Germinal center (tissue), 1 donor: ENCODE data around the gene RAB33B.
"Not testable (repeated sequence)": the region's sequence is repeated elsewhere in the genome, so short reads cannot be mapped to it uniquely, and the experiment has no call there.

ENCODE experiments used
- DNase-seq: peaks from one replicate; pipeline ENCODE4 v3.0.0; 2012; ENCODE audit warnings: mixed read lengths, low spot score

RAB33B gene

DNA sequence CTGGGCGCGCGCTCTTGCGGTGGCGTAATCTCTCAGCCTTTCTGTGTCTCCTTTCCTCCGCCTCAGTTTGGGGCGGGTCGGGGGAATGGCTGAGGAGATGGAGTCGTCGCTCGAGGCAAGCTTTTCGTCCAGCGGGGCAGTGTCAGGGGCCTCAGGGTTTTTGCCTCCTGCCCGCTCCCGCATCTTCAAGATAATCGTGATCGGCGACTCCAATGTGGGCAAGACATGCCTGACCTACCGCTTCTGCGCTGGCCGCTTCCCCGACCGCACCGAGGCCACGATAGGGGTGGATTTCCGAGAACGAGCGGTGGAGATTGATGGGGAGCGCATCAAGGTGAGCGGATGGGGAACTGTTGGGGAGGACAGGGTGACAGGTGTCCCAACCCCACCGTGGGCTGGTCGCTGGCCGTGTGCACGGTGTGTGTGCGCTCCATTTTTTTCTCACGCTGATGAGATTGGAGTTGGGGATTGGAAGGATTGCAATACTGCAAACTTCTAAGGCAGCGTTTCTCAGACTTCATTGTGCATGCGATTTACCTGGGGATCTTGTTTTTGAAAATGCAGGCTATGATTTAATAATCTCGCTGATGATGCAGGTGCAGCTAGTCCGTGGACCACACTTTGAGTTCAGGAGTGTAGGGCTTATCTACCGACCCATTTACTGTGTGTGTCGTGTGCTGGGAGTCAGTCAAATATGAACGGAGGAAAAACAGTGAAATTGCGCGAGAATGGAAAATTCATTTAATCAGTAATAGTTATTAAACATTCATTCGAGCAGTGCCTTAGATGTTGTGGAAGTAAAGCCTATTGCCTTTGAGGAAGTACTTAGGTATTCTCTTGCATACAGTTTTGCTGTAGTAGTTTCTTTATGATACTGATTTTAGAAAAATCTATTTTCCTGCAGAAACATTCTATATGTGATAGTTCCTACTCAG, at the start of gene RAB33B:
Gene RAB33B (plus strand): TSS at position 11 of the 935 bp plus-strand sequence. CDS start 75 bp downstream, at position 86.
- peak; percentile 41 for DNase-seq

DNA sequence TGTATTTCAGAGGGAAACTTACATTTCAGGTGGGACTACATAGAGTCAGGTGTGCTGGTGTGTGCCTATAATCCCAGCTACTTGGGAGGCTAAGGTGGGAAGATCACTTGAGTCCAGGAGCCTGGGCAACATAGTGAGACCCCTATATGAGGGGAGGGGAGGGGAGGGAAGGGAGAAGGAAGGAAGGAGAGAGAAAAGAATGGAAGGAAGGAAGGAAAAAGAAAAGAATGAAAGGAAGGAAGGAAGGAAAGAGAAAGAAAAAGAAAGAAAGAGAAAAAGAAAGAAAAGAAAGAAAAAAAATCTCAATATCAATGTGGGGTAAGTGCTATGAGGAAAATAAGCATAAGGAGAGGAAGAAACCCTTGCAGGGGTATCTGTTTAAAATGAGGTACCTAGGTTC, 43.6 kb upstream of the RAB33B start:
- DNase-seq, result no peak

DNA sequence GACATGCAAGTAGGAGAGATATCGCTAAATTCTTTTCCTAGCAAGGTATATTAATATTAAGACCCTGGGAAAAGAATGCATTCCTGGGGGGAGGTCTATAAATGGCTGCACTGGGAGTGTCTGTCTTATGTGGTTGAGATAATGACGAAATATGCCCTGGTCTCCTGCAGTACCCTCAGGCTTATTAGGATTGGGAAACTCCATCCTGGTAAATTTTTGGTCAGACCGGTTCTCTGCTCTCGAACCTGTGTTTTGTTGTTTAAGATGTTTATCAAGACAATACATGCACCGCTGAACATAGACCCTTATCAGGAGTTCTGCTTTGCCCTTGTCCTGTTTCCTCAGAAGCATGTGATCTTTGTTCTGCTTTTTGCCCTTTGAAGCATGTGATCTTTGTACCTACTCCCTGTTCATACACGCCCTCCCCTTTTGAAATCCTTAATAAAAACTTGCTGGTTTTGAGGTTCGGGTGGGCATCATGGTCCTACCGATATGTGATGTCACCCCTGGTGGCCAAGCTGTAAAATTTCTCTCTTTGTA, 39.2 kb upstream of the RAB33B start:
- DNase-seq, result not testable (repeated sequence)

DNA sequence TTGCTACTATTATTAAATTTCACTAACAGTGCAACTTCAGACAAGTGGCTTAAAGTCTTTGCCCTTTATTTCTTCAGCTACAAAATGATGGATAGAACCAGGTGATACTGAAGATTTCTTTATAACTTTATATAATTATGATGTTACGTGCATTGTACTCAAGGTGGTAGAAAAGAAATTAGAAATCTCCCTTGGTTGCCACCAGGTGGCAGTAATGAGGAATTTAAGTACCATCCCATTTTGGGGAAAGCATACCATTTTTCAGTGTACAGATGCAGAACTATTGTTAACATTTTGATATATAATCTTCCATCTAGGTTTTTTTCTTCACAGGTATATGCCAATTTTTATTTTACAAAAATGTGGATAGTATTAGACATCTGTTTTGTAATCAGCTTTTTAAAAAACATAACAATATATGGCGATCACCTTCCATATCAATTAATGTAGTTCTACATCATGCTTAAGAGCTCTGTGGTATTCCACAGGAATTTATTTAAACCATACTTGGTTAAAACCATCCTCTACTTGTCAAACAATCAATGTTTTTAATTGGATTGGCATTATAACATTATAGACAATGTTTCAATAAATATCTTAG, 37.7 kb upstream of the RAB33B start:
- DNase-seq, result peak; percentile 40

- DNase-seq, result no peak
These were observed 34.5 kb upstream of the RAB33B start for GRCh38 chr4:139419388-139419914.

GRCh38 chr4:139420652-139421051, 33.3 kb upstream of the RAB33B start:
- no peak for DNase-seq

DNA sequence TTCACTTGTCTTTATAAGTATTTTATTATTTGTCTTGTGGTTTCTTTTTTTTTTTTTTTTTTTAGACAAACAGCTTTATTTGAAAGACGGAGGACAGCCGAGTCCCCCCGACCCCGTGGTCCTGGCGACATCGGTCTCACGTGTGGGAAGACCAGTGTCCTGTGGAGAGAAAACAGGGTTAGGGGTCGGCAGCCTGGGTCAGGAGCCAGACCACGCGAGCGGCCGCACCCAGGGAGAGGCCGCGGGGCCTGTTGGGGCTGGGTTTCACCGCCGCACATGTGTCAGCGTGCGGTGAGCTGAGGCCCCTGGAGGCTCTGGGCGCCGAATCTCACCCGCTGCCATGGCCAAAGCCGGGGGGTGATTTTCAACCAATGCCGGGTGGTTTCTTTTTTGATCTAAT, 17.8 kb upstream of the RAB33B start:
- no peak for DNase-seq

GRCh38 chr4:139438141-139438540, 15.8 kb upstream of the RAB33B start:
- DNase-seq, result no peak

- DNase-seq, result no peak
These were observed 12.9 kb upstream of the RAB33B start for GRCh38 chr4:139441029-139441428.

DNA sequence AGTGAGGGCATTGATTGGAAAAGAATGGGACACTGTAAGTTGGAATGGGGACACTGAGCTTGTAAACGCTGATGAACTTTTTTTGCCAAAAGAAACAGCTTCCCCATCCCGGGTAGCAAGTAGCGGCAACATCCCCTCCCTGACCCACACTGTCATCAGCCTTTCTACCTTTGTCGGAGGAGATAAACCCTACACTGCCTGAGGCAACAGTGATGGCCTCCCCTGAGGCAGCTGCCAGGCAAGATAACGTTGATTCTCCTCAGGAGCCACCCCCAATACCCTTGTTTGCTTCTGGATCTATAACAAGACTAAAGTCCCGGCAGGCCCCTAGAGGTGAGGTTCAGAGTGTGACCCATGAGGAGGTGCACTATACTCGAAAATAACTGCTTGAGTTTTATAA, 10.3 kb upstream of the RAB33B start:
- no peak for DNase-seq

DNA sequence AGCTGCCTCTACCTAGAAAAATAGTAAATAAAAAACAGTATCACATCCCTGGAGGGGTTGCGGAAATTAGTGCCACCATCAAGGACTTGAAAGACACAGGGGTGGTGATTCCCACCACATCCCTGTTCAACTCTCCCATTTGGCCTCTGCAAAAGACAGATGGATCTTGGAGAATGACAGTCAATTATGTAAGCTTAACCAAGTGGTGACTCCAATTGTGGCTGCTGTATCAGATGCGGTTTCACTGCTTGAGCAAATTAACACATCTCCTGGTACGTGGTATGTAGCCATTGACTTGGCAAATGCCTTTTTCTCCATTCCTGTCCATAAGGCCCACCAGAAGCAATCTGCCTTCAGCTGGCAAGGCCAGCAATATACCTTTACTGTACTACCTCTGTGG, 9.0 kb upstream of the RAB33B start:
- DNase-seq, result not testable (repeated sequence)

DNA sequence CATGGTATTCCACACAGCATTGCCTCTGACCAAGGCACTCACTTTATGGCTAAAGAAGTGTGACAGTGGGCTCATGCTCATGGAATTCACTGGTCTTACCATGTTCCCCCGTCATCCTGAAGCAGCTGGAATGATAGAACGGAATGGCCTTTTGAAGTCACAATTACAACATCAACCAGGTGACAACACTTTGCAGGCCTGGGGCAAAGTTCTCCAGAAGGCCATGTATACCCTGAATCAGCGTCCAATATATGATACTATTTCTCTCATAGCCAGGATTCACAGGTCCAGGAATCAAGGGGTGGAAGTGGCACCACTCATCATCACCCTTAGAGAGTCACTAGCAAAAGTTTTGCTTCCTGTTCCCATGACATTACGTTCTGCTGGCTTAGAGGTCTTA, 6.8 kb upstream of the RAB33B start:
- DNase-seq, result not testable (repeated sequence)

GRCh38 chr4:139450586-139450985, 3.3 kb upstream of the RAB33B start:
- DNase-seq, result no peak

- DNase-seq, result no peak
These were observed 1.9 kb upstream of the RAB33B start for GRCh38 chr4:139451997-139452396.

DNA sequence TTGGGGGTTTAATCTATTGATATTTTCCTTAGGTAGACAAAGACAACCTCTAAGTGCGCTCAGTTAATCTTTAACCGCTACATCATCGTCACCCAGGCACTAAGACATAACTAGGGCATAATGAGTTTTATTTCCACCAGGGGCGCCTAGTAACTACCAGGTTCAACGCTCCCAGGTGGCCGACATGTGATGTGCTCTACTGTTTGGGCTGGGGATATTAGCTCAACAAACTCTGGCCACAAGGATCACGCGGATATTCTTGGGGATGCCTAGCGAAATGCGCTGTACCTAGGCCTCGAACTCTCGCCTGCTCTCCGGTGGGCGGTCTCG, 915 bp upstream of the RAB33B start:
- peak; percentile 77 for DNase-seq

- DNase-seq, result peak; percentile 92
These were observed 380 bp upstream of the RAB33B start for GRCh38 chr4:139453371-139454110.

DNA sequence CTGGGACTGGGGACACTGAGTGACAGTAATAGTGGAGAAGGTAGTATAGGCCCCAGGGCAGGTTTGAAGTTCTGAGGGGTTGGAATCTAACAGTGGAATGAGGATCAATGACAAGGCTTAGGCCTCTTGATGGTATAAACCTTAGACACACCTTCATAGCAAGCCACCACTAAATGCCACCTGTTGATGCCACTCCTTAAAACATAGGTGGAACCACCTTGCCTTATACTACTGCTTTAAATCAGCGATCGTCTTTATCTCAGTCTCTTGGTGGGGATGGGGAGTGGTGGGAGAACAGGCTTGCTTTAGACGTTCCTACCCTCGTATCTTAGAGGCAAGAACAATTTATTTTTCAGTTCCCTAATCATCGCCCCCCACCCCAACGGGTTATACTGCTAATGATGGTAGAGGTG, 1.2 kb downstream of the RAB33B start:
- no peak for DNase-seq

DNA sequence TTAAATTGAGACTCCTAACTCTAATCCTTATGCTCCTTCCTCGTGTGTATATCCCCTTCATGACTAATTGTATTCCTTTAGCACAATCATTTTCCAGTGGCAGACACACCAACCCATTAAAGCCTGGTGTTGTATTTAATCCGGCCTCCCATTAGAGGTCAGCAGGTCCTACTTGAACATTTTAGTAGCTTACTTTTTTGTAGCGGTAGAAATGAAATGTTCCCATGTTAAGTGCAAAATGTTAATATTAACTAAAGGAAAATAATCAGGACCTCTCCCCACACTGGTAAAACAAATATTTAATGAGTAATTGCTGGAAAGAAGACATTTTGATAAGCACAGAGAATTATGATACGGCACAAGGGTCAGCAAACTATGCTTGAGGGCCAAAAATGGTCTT, 3.4 kb downstream of the RAB33B start:
- DNase-seq, result no peak

DNA sequence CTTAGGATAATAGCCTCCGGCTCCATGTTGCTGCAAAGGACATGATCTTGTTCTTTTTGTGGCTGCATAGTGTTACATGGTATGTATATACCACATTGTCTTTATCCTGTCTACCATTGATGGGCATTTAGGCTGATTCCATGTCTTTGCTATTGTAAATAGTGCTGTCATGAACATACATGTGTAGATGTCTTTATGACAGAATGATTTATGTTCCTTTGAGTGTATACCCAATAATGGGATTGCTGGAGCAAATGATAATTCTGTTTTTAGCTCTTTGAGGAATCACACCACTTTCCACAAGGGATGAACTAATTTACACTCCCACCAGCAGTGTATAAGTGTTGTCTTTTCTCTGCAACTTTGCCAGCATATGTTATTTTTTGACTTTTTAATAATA, 4.6 kb downstream of the RAB33B start:
- no peak for DNase-seq

DNA sequence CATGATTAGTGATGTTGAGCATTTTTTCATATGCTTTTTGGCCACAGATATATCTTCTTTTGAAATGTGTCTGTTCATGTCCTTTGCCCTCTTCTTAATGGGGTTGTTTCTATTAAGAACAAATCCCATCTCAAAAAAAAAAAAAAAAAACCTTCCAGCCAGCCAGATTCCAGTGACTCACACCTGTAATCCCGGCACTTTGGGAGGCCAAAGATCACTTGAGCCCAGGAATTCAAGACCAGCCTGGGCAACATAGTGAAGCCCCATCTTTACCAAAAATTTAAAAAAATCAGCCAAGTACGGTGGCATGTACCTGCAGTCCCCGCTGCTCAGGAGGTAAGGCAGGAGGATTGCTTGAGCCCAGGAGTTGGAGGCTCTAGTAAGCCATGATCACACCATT, 5.1 kb downstream of the RAB33B start:
- DNase-seq, result no peak

GRCh38 chr4:139460565-139460964, 6.6 kb downstream of the RAB33B start:
- DNase-seq, result no peak

DNA sequence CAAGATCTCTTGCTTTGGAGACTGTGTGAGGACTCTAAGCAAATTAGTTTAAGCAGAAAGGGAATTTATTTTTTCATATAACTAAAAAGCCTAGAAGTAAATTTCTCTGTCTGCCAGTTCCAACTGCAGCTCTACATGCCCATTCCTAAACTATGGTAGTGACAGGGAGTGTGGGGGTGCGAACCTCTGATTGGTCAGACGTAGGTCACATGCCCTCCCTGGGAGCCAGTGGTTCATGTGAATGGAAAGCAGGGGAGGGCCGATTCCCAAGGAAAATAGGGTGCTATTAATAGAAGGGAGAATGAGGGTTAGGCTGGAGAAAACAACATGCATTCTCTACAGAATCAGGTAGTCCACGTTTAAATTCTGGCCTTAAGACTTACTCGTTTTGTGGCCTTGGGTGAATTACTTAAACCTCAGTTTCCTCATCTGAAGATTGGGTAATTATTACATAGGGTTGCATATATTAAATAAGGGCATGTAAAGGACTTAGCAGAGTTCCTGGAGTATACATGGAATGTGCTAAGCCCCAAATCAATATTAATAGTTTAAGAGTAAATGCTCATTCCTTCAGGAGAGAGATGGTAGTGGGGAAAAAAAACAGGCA, 7.2 kb downstream of the RAB33B start:
- no peak for DNase-seq
